ENCODE data around the gene DHX57.

Gene DHX57

GRCh38 chr2:38791744-38792143 lies 84.0 kb downstream of the DHX57 start:
- TF ChIP-seq ZBTB7A (IDR thresholded peaks at IDR 0.05; ENCODE audit: low read depth) (no peak), YY1 (IDR thresholded peaks at IDR 0.05; ENCODE audit: low read depth) (no peak), REST (IDR thresholded peaks at IDR 0.05; ENCODE audit: low read depth) (no peak), FOXM1 (IDR thresholded peaks at IDR 0.05; ENCODE audit: borderline replicate concordance, low read depth) (no peak), TEAD4 (IDR thresholded peaks at IDR 0.05) (no peak), EGR1 (IDR thresholded peaks at IDR 0.05) (no peak), CEBPB (IDR thresholded peaks at IDR 0.05) (no peak), RAD21 (IDR thresholded peaks at IDR 0.05; ENCODE audit: low read depth) (no peak), CREB1 (IDR thresholded peaks at IDR 0.05; ENCODE audit: low read depth) (no peak), MAX (IDR thresholded peaks at IDR 0.05) (no peak), NFIC (IDR thresholded peaks at IDR 0.05) (no peak), USF1 (IDR thresholded peaks at IDR 0.05) (no peak), EP300 (IDR thresholded peaks at IDR 0.05; ENCODE audit: borderline replicate concordance) (no peak), TCF12 (IDR thresholded peaks at IDR 0.05; ENCODE audit: low read depth) (no peak), TAF1 (IDR thresholded peaks at IDR 0.05; ENCODE audit: low read depth) (no peak)

GRCh38 chr2:38789691-38790090 lies 86.0 kb downstream of the DHX57 start:
- TF ChIP-seq CEBPB (IDR thresholded peaks at IDR 0.05): no peak
- TF ChIP-seq TAF1 (IDR thresholded peaks at IDR 0.05; ENCODE audit: low read depth): no peak
- no peak for TF ChIP-seq TEAD4 (IDR thresholded peaks at IDR 0.05)
- no peak for TF ChIP-seq TCF12 (IDR thresholded peaks at IDR 0.05; ENCODE audit: low read depth)
- no peak for TF ChIP-seq YY1 (IDR thresholded peaks at IDR 0.05; ENCODE audit: low read depth)
- TF ChIP-seq CREB1 (IDR thresholded peaks at IDR 0.05; ENCODE audit: low read depth): no peak
- TF ChIP-seq RAD21 (IDR thresholded peaks at IDR 0.05; ENCODE audit: low read depth): no peak
- no peak for TF ChIP-seq NFIC (IDR thresholded peaks at IDR 0.05)
- TF ChIP-seq EP300 (IDR thresholded peaks at IDR 0.05; ENCODE audit: borderline replicate concordance): no peak
- no peak for TF ChIP-seq USF1 (IDR thresholded peaks at IDR 0.05)
- no peak for TF ChIP-seq MAX (IDR thresholded peaks at IDR 0.05)

GRCh38 chr2:38788306-38788705 lies 87.4 kb downstream of the DHX57 start:
- TF ChIP-seq TEAD4 (IDR thresholded peaks at IDR 0.05) (no peak), TAF1 (IDR thresholded peaks at IDR 0.05; ENCODE audit: low read depth) (no peak), ZBTB7A (IDR thresholded peaks at IDR 0.05; ENCODE audit: low read depth) (no peak), REST (IDR thresholded peaks at IDR 0.05; ENCODE audit: low read depth) (no peak), CEBPB (IDR thresholded peaks at IDR 0.05) (no peak), YY1 (IDR thresholded peaks at IDR 0.05; ENCODE audit: low read depth) (no peak), FOXM1 (IDR thresholded peaks at IDR 0.05; ENCODE audit: borderline replicate concordance, low read depth) (no peak), MAX (IDR thresholded peaks at IDR 0.05) (no peak), USF1 (IDR thresholded peaks at IDR 0.05) (no peak), TCF12 (IDR thresholded peaks at IDR 0.05; ENCODE audit: low read depth) (no peak), RAD21 (IDR thresholded peaks at IDR 0.05; ENCODE audit: low read depth) (no peak), NFIC (IDR thresholded peaks at IDR 0.05) (no peak), EGR1 (IDR thresholded peaks at IDR 0.05) (no peak), CREB1 (IDR thresholded peaks at IDR 0.05; ENCODE audit: low read depth) (no peak), EP300 (IDR thresholded peaks at IDR 0.05; ENCODE audit: borderline replicate concordance) (no peak)

- TF ChIP-seq YY1 (IDR thresholded peaks at IDR 0.05; ENCODE audit: low read depth) (no peak), RAD21 (IDR thresholded peaks at IDR 0.05; ENCODE audit: low read depth) (no peak), NFIC (IDR thresholded peaks at IDR 0.05) (no peak)
These were observed 92.1 kb downstream of the DHX57 start for GRCh38 chr2:38783586-38783985.

- no peak for TF ChIP-seq FOXM1 (IDR thresholded peaks at IDR 0.05; ENCODE audit: borderline replicate concordance, low read depth)
- no peak for TF ChIP-seq YY1 (IDR thresholded peaks at IDR 0.05; ENCODE audit: low read depth)
- TF ChIP-seq USF1 (IDR thresholded peaks at IDR 0.05): no peak
- TF ChIP-seq CREB1 (IDR thresholded peaks at IDR 0.05; ENCODE audit: low read depth): no peak
- no peak for TF ChIP-seq ZBTB7A (IDR thresholded peaks at IDR 0.05; ENCODE audit: low read depth)
- TF ChIP-seq CEBPB (IDR thresholded peaks at IDR 0.05): no peak
- no peak for TF ChIP-seq REST (IDR thresholded peaks at IDR 0.05; ENCODE audit: low read depth)
- TF ChIP-seq MAX (IDR thresholded peaks at IDR 0.05): no peak
- TF ChIP-seq RAD21 (IDR thresholded peaks at IDR 0.05; ENCODE audit: low read depth): no peak
These were observed 97.0 kb downstream of the DHX57 start for GRCh38 chr2:38778687-38779082.
